ENCODE results near the gene IL2RA. TPM values are rescaled to one million over a fixed set of nuclear protein-coding genes. Genes with fewer than 3 reads are reported as not detected.
"Not testable (repeated sequence)": the region's sequence is repeated elsewhere in the genome, so short reads cannot be mapped to it uniquely, and the experiment has no call there.

The IL2RA gene
- total and polyA plus RNA-seq, 12 donors, result 0.14 to 57.9 (median 3.1) TPM; not detected in 1

DNA sequence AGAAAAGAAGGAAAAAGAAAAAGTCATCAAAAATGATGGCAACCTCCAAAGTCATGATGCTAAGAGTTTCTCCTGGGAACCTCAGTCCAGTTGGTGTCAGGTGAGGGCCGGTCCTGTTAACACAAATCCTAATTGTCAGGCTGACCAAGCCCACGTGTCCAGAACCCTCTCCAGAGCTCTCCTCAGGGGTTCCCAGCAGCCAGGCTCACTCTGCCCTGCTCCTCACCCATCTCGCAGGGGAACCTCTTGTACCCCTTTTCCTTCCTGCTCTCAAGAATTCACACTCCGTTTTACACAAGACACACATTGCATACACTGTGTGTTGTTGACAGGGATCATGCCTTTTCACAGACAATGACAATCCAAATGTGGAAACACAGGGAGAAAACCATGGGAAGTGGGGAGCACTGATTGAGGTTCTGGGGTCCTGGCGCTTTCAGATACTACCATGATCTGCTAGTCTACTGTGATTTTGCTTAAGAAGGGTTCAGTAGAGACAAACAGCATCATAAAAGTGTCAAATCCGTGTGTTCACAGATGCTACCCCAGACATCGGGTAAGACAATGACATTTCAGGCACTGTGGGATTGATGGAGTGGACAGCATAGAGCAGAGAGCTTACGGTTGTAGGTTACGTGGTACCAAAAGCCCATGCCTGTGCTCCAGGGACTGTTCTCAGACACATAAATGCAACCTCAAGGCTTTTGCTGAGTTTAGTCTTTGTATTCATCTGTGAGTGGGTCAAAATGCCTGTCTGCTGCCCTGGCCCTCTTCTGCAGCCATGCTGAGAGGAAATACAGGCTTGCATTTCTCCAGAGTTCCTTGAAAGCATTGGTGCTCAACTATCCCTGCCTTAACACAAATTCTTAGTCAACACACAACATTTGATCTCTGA lies 16.0 kb downstream of the IL2RA start:
- DNase-seq, result no peak
- Histone ChIP-seq H3K27me3 (no peaks in the 10 kb centered on the region), H3K9me3 (replicated peaks in 1 of 3) (no peaks in the 10 kb centered on the region), H3K4me3 (no peak overlapping the region), H3K36me3 (replicated peaks in 1 of 2) (no peaks in the 10 kb centered on the region), H3K27ac (no peak overlapping the region), H3K4me1 (replicated peaks in 1 of 2) (peaks cover 0 to 8% of the 10 kb centered on the region in 2 donors)
- TF ChIP-seq, protein P1, sequence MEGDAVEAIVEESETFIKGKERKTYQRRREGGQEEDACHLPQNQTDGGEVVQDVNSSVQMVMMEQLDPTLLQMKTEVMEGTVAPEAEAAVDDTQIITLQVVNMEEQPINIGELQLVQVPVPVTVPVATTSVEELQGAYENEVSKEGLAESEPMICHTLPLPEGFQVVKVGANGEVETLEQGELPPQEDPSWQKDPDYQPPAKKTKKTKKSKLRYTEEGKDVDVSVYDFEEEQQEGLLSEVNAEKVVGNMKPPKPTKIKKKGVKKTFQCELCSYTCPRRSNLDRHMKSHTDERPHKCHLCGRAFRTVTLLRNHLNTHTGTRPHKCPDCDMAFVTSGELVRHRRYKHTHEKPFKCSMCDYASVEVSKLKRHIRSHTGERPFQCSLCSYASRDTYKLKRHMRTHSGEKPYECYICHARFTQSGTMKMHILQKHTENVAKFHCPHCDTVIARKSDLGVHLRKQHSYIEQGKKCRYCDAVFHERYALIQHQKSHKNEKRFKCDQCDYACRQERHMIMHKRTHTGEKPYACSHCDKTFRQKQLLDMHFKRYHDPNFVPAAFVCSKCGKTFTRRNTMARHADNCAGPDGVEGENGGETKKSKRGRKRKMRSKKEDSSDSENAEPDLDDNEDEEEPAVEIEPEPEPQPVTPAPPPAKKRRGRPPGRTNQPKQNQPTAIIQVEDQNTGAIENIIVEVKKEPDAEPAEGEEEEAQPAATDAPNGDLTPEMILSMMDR (IDR thresholded peaks at IDR 0.05), result no peak
- no peak for TF ChIP-seq POLR2A (IDR thresholded peaks at IDR 0.05)
- WGBS, 4 donors, result 64 to 77% (median 69%) methylated on average over 9 of the region's 9 CpGs
- intact Hi-C loops (cut with DNase I), result no loop called here

DNA sequence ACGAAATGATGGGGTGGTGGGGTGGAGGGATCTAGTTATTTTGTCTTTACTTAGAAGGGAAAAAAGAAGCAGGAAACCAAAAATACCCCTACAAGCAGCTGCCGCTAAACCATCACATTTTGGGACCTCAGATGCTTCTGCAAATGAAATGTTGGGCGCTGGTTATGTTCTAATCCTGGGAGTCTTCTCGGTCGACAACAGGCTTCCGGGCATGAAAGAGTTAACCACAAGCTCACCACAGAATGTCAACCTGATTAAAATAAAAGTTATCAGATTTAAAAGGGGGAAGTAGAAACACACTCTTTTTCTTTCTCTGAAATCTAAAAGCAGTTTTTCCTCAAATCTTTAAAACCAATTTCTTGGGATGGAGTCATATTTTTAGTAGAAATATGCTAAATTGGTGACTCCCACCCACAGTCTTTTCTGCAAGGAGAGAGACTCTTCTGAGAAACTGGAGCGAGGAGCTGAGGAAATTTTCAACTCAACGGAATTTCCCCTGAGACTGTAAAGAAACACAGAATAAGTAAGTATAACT lies 16.8 kb downstream of the IL2RA start:
- Histone ChIP-seq H3K4me3 (no peak overlapping the region), H3K4me1 (replicated peaks in 1 of 2) (peaks cover 0 to under 1% of the 10 kb centered on the region in 2 donors), H3K27ac (no peak overlapping the region), H3K36me3 (replicated peaks in 1 of 2) (no peaks in the 10 kb centered on the region), H3K27me3 (no peaks in the 10 kb centered on the region), H3K9me3 (replicated peaks in 1 of 3) (no peaks in the 10 kb centered on the region)
- peak in 1 of 7 donors; percentile 15 for DNase-seq
- intact Hi-C loops (cut with DNase I), result no loop called here
- WGBS, 4 donors, result 52 to 56% (median 53%) methylated on average over 8 of the region's 8 CpGs
- TF ChIP-seq, protein P1 (IDR thresholded peaks at IDR 0.05), result no peak
- no peak for TF ChIP-seq POLR2A (IDR thresholded peaks at IDR 0.05)

DNA sequence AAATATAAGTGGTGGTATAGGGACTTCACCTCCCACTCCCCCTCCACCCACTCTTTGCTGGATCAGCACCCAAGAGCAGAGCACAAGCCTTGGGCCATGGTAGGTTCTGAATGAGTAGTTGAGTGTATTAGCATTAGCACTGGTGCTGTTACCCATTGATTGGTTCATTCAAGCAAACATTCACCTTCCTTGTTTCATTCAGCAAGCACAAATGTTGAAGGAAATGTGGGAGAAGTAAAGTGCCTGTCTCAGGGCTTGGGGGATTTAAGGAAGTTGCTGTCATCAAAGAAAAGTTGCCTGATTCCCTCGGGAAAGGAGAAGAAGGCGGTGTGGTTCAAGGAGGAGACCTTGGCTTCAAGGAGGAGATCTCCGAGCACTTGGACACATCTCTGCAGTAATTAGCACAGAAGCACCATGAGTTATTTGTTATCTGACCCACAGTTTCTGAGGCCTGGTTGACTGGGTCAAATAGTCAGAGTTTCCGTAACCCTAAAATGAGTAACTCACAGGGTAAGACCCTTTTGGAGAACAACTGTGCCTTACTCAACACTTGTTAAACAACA lies 17.3 kb downstream of the IL2RA start:
- WGBS, 4 donors, result 43 to 52% (median 48%) methylated on average over 4 of the region's 4 CpGs
- H3K36me3 ChIP-seq (replicated peaks in 1 of 2), result no peaks in the 10 kb centered on the region
- H3K27ac ChIP-seq, result no peak overlapping the region
- DNase-seq, result peak in 1 of 7 donors; percentile 45
- TF ChIP-seq, protein P1 (IDR thresholded peaks at IDR 0.05), result no peak
- no peak for TF ChIP-seq POLR2A (IDR thresholded peaks at IDR 0.05)
- no peak overlapping the region for H3K4me3 ChIP-seq
- H3K27me3 ChIP-seq, result no peaks in the 10 kb centered on the region
- H3K9me3 ChIP-seq (replicated peaks in 1 of 3), result no peaks in the 10 kb centered on the region
- intact Hi-C loops (cut with DNase I), result no loop called here
- no peaks in the 10 kb centered on the region for H3K4me1 ChIP-seq (replicated peaks in 1 of 2)

DNA sequence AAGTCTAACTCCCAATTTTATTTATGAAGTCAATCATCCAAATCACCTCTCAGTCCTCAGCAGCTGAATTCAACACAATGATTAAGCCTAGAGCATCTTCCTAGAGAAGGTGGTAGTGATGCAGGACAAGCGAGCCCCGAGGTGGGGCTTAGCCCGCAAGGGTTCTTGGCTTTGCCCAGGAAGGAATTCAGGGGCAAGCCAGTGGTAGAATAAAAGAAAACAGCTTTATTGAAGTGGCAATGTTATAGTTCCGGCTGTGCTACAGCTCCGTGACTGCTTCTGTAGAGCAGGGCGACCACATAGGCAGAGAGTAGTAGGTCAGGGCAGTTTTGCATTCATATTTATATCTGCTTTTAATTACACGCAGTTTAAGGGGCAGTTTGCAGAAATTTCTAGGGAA lies 18.1 kb downstream of the IL2RA start:
- no peak for DNase-seq
- H3K4me3 ChIP-seq, result no peak overlapping the region
- no peaks in the 10 kb centered on the region for H3K27me3 ChIP-seq
- WGBS, 4 donors, result 69 to 80% (median 79%) methylated on average over 7 of the region's 7 CpGs
- H3K27ac ChIP-seq, result no peak overlapping the region
- intact Hi-C loops (cut with DNase I), result no loop called here
- H3K9me3 ChIP-seq (replicated peaks in 1 of 3), result no peaks in the 10 kb centered on the region
- no peaks in the 10 kb centered on the region for H3K36me3 ChIP-seq (replicated peaks in 1 of 2)
- H3K4me1 ChIP-seq (replicated peaks in 1 of 2), result no peaks in the 10 kb centered on the region
- no peak for TF ChIP-seq POLR2A (IDR thresholded peaks at IDR 0.05)
- TF ChIP-seq, protein P1 (IDR thresholded peaks at IDR 0.05), result no peak

DNA sequence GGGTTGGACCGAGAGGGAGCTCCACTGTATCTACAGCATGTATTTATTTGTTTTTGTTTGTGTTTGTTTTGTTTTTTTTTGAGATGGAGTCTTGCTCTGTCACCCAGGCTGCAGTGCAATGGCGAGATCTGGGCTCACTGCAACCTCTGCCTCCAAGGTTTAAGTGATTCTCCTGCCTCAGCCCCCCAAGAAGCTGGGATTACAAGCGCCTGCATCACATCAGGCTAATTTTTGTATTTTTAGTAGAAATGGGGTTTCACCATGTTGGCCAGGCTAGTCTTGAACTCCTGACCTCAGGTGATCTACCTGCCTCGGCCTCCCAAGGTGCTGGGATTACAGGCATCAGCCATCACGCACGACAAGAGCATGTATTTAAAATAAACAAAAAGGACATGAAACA lies 18.8 kb downstream of the IL2RA start:
- H3K9me3 ChIP-seq (replicated peaks in 1 of 3); H3K27ac ChIP-seq; intact Hi-C loops (cut with DNase I); H3K4me3 ChIP-seq; H3K4me1 ChIP-seq (replicated peaks in 1 of 2); H3K36me3 ChIP-seq (replicated peaks in 1 of 2); H3K27me3 ChIP-seq: not testable (repeated sequence)
- peak in 1 of 7 donors; percentile 13 for DNase-seq
- WGBS, 4 donors, result 80 to 89% (median 84%) methylated on average over 6 of the region's 6 CpGs
